ENCODE measurements around the gene NDUFB10.
"Not testable (repeated sequence)": the region's sequence is repeated elsewhere in the genome, so short reads cannot be mapped to it uniquely, and the experiment has no call there.

NDUFB10 gene

GRCh38 chr16:1919327-1919998, 39.9 kb upstream of the NDUFB10 start:
- no peaks in the 10 kb centered on the region for H3K36me3 ChIP-seq (ENCODE audit: insufficient read depth, low read length)
- no peak overlapping the region for H3K4me3 ChIP-seq (ENCODE audit: low read depth in 1 of 2, low read length in 2 of 2)
- no peaks in the 10 kb centered on the region for H3K9me3 ChIP-seq (ENCODE audit: insufficient read depth, low read length, severe bottlenecking)
- TF ChIP-seq CTCF (IDR thresholded peaks at IDR 0.05; ENCODE audit: borderline replicate concordance, extremely low read depth, low read length, poor library complexity, severe bottlenecking) (no peak), EZH2 (IDR thresholded peaks at IDR 0.05; ENCODE audit: borderline replicate concordance, low read depth, low read length, severe bottlenecking) (no peak)
- no peak overlapping the region for H3K4me2 ChIP-seq (ENCODE audit: insufficient read depth, low read length)
- no peak overlapping the region for H3K27ac ChIP-seq (ENCODE audit: low read length)
- no peaks in the 10 kb centered on the region for H4K20me1 ChIP-seq (ENCODE audit: insufficient read depth, low read length)
- no peak for ATAC-seq (ENCODE audit: insufficient read depth, low read depth)
- H3K27me3 ChIP-seq (ENCODE audit: insufficient read depth, low read length, poor library complexity), result peaks cover 3% of the 10 kb centered on the region
- H3K79me2 ChIP-seq (ENCODE audit: insufficient read depth, low read length), result no peaks in the 10 kb centered on the region
- no peak for DNase-seq
- no peak overlapping the region for H2AFZ ChIP-seq (ENCODE audit: low read depth, low read length)
- H3K9ac ChIP-seq (ENCODE audit: low read depth, low read length), result no peak overlapping the region
- no peaks in the 10 kb centered on the region for H3K4me1 ChIP-seq (ENCODE audit: insufficient read depth, low read length)

- not testable (repeated sequence) for H4K20me1 ChIP-seq (ENCODE audit: insufficient read depth, low read length); ATAC-seq (ENCODE audit: insufficient read depth, low read depth); H3K9ac ChIP-seq (ENCODE audit: low read depth, low read length); H2AFZ ChIP-seq (ENCODE audit: low read depth, low read length); H3K36me3 ChIP-seq (ENCODE audit: insufficient read depth, low read length); H3K4me1 ChIP-seq (ENCODE audit: insufficient read depth, low read length); H3K27me3 ChIP-seq (ENCODE audit: insufficient read depth, low read length, poor library complexity); DNase-seq; H3K79me2 ChIP-seq (ENCODE audit: insufficient read depth, low read length); H3K27ac ChIP-seq (ENCODE audit: low read length); H3K4me2 ChIP-seq (ENCODE audit: insufficient read depth, low read length); H3K4me3 ChIP-seq (ENCODE audit: low read depth in 1 of 2, low read length in 2 of 2); H3K9me3 ChIP-seq (ENCODE audit: insufficient read depth, low read length, severe bottlenecking)
Observed at GRCh38 chr16:1920122-1920521, 39.2 kb upstream of the NDUFB10 start.

- no peak for DNase-seq
- Histone ChIP-seq H3K79me2 (ENCODE audit: insufficient read depth, low read length) (no peaks in the 10 kb centered on the region), H3K9me3 (ENCODE audit: insufficient read depth, low read length, severe bottlenecking) (no peaks in the 10 kb centered on the region), H3K4me2 (ENCODE audit: insufficient read depth, low read length) (no peak overlapping the region), H3K4me3 (ENCODE audit: low read depth in 1 of 2, low read length in 2 of 2) (no peak overlapping the region), H3K27ac (ENCODE audit: low read length) (no peak overlapping the region), H3K9ac (ENCODE audit: low read depth, low read length) (no peak overlapping the region), H2AFZ (ENCODE audit: low read depth, low read length) (no peak overlapping the region), H4K20me1 (ENCODE audit: insufficient read depth, low read length) (no peaks in the 10 kb centered on the region), H3K4me1 (ENCODE audit: insufficient read depth, low read length) (no peaks in the 10 kb centered on the region), H3K36me3 (ENCODE audit: insufficient read depth, low read length) (no peaks in the 10 kb centered on the region), H3K27me3 (ENCODE audit: insufficient read depth, low read length, poor library complexity) (peaks cover 3% of the 10 kb centered on the region)
- ATAC-seq (ENCODE audit: insufficient read depth, low read depth), result no peak
- no peak for TF ChIP-seq EZH2 (IDR thresholded peaks at IDR 0.05; ENCODE audit: borderline replicate concordance, low read depth, low read length, severe bottlenecking)
- no peak for TF ChIP-seq CTCF (IDR thresholded peaks at IDR 0.05; ENCODE audit: borderline replicate concordance, extremely low read depth, low read length, poor library complexity, severe bottlenecking)
Observed at GRCh38 chr16:1920727-1921171, 38.6 kb upstream of the NDUFB10 start.

- TF ChIP-seq EZH2 (IDR thresholded peaks at IDR 0.05; ENCODE audit: borderline replicate concordance, low read depth, low read length, severe bottlenecking), result no peak
- no peak for TF ChIP-seq CTCF (IDR thresholded peaks at IDR 0.05; ENCODE audit: borderline replicate concordance, extremely low read depth, low read length, poor library complexity, severe bottlenecking)
- H3K27me3 ChIP-seq (ENCODE audit: insufficient read depth, low read length, poor library complexity), result peaks cover 3% of the 10 kb centered on the region
Observed at GRCh38 chr16:1922357-1922756, 37.0 kb upstream of the NDUFB10 start.

More at GRCh38 chr16:1922357-1922756, 37.0 kb upstream of the NDUFB10 start:
- DNase-seq (no peak), ATAC-seq (ENCODE audit: insufficient read depth, low read depth) (no peak)
- Histone ChIP-seq H3K27ac (ENCODE audit: low read length) (no peak overlapping the region), H2AFZ (ENCODE audit: low read depth, low read length) (no peak overlapping the region), H3K79me2 (ENCODE audit: insufficient read depth, low read length) (no peaks in the 10 kb centered on the region), H3K36me3 (ENCODE audit: insufficient read depth, low read length) (no peaks in the 10 kb centered on the region), H4K20me1 (ENCODE audit: insufficient read depth, low read length) (no peaks in the 10 kb centered on the region), H3K9ac (ENCODE audit: low read depth, low read length) (no peak overlapping the region), H3K4me2 (ENCODE audit: insufficient read depth, low read length) (no peak overlapping the region), H3K4me3 (ENCODE audit: low read depth in 1 of 2, low read length in 2 of 2) (no peak overlapping the region), H3K9me3 (ENCODE audit: insufficient read depth, low read length, severe bottlenecking) (no peaks in the 10 kb centered on the region), H3K4me1 (ENCODE audit: insufficient read depth, low read length) (no peaks in the 10 kb centered on the region)
